Activated CD4-positive, alpha-beta memory T cell treated with anti-CD3 and anti-CD28 coated beads, Interleukin-2, amount 10 ng/mL, durations not matched to agents 7 days and 5 days (primary cell): ENCODE data around the gene LRTM2. TPM values are rescaled to one million over a fixed set of nuclear protein-coding genes. Genes with fewer than 3 reads are reported as not detected.

Experiments
- CTCF ChIA-PET: fragments of 350-600 bp; sonication (Branson Sonifier 250); formaldehyde crosslinking; loops from one replicate; lab custom pipeline; 2021; ENCODE audit warnings: antibody characterized with exemption, inconsistent platforms; lab: Charles Lee
- POLR2A ChIA-PET: fragments of 350-600 bp; sonication (Branson Sonifier 250); formaldehyde crosslinking; loops from one replicate; lab custom pipeline; 2021; ENCODE audit warnings: antibody characterized with exemption; lab: Charles Lee
- DNase-seq: peaks from one replicate; pipeline ENCODE4 v3.0.0-alpha.2; 2020
- H3K27ac Mint-ChIP-seq: one replicate; pipeline ENCODE4 v1.8.0; 2021; ENCODE audit warnings: mild to moderate bottlenecking, mixed read lengths
- H3K27me3 Mint-ChIP-seq: one replicate; pipeline ENCODE4 v1.8.0; 2021; ENCODE audit warnings: mixed read lengths
- H3K36me3 Mint-ChIP-seq: one replicate; pipeline ENCODE4 v1.8.0; 2021; ENCODE audit warnings: low read depth, mixed read lengths
- H3K4me1 Mint-ChIP-seq: one replicate; pipeline ENCODE4 v1.8.0; 2021; ENCODE audit warnings: mixed read lengths
- H3K4me3 Mint-ChIP-seq: one replicate; pipeline ENCODE4 v1.8.0; 2021; ENCODE audit warnings: mild to moderate bottlenecking, mixed read lengths
- H3K9me3 Mint-ChIP-seq: one replicate; pipeline ENCODE4 v1.8.0; 2021; ENCODE audit warnings: mixed read lengths
- total RNA-seq, 2 experiments: library from RNA; stranded (reverse); gene quantifications; one replicate each; pipeline ENCODE4 v1.2.3, GENCODE V29; 2021

LRTM2 gene
- total RNA-seq, 2 experiments from 2014 or later, result not detected

DNA sequence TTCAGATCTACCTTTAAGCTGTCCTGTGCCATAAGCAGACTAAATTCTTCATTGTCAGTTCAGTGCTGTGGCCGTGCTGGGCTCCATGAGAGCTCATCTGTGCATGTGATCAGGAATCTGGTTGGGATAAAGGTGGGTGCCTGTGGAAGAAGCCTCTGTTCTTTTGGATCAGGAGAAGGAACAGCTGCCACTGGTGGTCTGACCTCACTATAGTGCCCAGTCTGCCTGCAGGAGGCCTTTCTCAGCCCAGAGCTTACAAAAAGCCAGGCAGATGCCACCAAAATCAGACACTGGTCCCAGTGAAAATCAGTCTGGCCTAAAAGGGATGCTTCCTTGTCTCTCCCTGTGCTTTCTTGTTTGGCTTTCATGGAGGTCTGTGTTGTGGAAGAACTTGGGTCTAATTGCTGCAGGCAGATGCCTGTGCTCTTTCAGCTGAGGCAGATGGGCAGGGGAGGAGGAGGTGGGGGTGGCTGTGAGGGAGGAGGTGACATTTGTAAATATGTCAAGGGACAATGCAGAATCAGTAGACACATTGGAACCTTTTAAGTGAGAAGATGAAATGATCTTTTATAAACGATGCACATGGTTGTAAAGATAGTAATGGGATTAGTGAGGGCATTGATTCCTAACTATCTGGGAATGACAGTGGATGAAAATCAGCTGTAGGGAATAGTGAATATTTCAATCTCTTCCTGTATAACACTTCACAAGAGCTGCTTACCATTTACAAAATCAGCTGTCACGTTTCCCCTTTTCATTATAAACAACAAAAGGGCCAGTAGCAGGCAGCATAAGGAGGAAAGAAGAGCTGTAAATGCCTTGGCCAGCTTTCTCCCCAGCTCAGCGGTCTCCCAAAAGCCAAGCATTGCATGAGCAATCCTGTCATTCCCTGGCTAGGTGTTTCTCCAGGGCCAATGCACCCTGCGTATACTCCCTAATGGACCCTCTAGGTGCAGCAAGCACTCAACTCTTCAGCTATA is 53.5 kb downstream of the LRTM2 start:
- Mint-ChIP-seq H3K4me3 (no peak overlapping the region), H3K9me3 (peaks cover 6% of the 10 kb centered on the region), H3K4me1 (no peaks in the 10 kb centered on the region), H3K27ac (no peak overlapping the region), H3K27me3 (peaks cover 9% of the 10 kb centered on the region), H3K36me3 (no peaks in the 10 kb centered on the region)
- ChIA-PET CTCF (no interaction called here), POLR2A (no interaction called here)
- no peak for DNase-seq

DNA sequence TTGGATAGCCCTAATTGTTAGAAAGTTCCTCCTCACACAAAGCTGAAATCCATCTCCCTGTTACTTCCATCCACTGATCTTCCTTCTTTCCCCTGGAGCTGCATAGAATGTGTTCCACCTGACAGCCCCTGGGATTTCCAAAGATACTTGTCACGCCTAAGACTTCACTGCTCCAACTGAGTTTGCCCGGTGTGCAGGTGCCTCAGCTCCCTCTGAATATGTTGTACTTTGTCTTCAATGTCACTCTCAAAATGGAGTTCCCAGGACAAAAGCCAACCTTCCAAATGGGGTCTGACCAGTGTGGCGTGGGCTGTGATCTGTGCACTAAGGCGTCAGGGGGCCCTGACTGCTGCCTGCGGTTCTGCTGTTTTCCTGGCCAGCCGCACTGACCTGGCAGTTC is 55.2 kb downstream of the LRTM2 start:
- Mint-ChIP-seq H3K27me3 (peaks cover 9% of the 10 kb centered on the region), H3K4me3 (no peak overlapping the region), H3K4me1 (no peaks in the 10 kb centered on the region), H3K27ac (no peak overlapping the region), H3K9me3 (peaks cover 6% of the 10 kb centered on the region), H3K36me3 (no peaks in the 10 kb centered on the region)
- no peak for DNase-seq
- ChIA-PET POLR2A (no interaction called here), CTCF (no interaction called here)

DNA sequence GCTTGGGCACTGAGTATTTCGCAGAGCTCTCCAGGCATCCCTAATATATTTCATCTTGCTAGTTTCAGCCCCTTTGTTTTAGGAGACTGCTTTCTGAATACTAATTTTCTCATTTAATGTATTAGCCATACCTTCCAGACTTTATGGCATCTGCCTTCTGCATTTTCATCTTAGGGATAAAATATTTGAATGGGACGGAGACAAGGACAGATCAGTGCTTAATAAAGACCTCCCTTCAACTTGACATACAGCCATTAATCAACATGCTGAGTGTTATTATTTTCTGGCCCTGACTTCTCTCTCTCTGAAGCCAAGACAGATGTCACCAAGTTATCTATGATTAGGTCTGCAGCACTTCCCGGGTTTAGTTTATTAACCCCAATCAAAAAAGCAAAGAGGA is 55.7 kb downstream of the LRTM2 start:
- no peak overlapping the region for H3K4me3 Mint-ChIP-seq
- H3K36me3 Mint-ChIP-seq, result no peaks in the 10 kb centered on the region
- DNase-seq, result no peak
- H3K27me3 Mint-ChIP-seq, result peaks cover 9% of the 10 kb centered on the region
- H3K9me3 Mint-ChIP-seq, result peaks cover 5% of the 10 kb centered on the region
- H3K27ac Mint-ChIP-seq, result no peak overlapping the region
- ChIA-PET CTCF (no interaction called here), POLR2A (no interaction called here)
- H3K4me1 Mint-ChIP-seq, result no peaks in the 10 kb centered on the region

DNA sequence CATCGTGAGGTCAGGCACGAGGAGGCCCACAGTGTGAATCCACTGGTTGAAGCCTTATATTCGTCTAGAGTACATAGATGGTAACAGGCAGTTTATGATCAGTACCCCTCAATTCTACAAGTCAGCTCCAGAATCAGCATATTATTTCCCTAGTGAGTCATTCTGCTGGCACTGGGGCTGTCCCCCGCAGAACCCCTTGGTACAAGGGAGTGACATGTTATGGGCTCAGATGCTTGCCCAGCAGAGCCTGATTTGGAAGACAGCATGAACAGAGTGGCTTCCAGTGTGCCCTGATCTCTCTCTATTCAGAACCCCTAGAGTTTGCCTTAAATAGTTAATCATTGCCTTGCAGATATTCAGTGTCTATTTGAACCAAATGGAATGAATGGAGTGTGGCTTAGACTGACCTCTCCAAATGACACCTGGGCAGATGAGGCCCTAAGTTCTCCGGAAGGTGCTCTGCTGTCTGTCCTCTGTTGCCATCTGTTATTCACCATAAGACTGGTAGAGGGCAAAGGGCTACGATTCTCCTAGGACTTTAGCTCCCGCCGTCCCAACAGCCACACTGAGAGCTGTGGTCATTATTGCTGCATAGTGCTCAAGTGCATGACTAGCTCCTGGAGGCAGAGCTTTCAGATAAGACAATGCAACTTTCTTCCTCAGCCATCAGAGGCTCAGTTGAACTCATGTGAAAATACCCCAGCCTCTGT is 57.0 kb downstream of the LRTM2 start:
- no peak for DNase-seq
- no peak overlapping the region for H3K27ac Mint-ChIP-seq
- H3K4me1 Mint-ChIP-seq, result no peaks in the 10 kb centered on the region
- no peaks in the 10 kb centered on the region for H3K9me3 Mint-ChIP-seq
- no peak overlapping the region for H3K4me3 Mint-ChIP-seq
- no peaks in the 10 kb centered on the region for H3K36me3 Mint-ChIP-seq
- POLR2A ChIA-PET, result no interaction called here
- H3K27me3 Mint-ChIP-seq, result peaks cover 9% of the 10 kb centered on the region
- CTCF ChIA-PET, result no interaction called here

DNA sequence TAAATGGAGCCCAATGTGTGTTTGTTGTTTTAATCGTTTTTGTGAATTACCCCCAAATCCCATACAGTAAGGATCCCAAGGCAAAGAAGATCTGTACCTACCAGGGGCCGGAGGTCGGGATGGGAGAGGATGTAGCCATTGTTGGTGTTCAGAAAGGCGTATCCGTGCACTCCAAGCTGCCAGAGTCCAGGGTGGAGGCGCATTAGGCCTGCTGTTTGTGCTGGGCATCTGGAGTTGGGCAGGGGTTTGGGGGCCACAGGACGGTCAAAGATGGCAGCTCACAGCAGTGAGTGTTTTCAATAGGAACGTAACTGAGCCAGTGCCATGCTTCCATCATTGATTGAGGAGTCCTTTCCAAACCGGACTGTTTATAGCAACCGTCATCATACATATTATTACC is 57.8 kb downstream of the LRTM2 start:
- Mint-ChIP-seq H3K36me3 (no peaks in the 10 kb centered on the region), H3K27me3 (peaks cover 9% of the 10 kb centered on the region), H3K4me1 (no peaks in the 10 kb centered on the region), H3K27ac (no peak overlapping the region), H3K4me3 (no peak overlapping the region), H3K9me3 (no peaks in the 10 kb centered on the region)
- no peak for DNase-seq
- ChIA-PET CTCF (no interaction called here), POLR2A (no interaction called here)

DNA sequence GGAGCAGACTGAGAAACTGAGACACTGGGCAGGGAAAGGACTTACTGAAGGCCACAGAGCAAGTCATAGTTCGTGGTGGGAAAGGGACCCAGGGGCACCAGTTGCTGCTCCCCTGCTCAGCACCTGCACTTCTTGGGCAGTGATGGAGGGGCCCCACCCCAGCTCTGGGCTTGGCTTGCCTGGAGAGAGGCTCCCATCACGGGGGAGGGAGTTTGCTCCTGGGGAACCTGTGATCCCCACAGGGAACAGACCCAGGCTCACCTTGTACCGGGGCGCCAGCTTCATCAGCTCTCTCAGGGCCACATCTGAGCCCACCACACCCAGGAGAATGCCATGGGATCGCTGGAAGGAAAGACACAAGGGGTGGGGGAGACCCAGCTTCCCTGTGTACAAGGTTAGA is 58.3 kb downstream of the LRTM2 start:
- Mint-ChIP-seq H3K4me1 (no peaks in the 10 kb centered on the region), H3K27ac (no peak overlapping the region), H3K27me3 (peaks cover 9% of the 10 kb centered on the region), H3K9me3 (no peaks in the 10 kb centered on the region), H3K36me3 (no peaks in the 10 kb centered on the region), H3K4me3 (no peak overlapping the region)
- ChIA-PET CTCF (no interaction called here), POLR2A (no interaction called here)
- DNase-seq, result no peak

DNA sequence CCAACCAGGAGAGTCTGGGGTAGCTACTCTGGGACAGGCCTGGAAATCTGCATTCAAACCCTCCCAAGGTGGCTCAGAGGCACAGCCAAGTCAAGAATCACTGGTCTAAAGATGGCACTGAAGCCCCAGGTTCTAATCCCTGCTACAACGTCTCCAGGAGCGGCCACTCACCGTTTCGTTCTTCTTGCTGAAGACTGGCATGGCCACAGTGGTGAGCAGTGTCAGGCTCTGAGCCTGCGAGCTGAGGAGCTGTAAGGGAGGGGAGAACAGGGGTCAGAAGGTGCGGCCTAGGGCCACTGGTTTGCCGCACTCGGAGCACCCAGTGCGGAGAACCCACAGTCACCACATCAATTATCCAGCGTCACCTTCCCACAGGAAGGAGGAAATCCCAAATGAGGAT is 59.3 kb downstream of the LRTM2 start:
- ChIA-PET POLR2A (no interaction called here), CTCF (no interaction called here)
- no peaks in the 10 kb centered on the region for H3K9me3 Mint-ChIP-seq
- no peak overlapping the region for H3K27ac Mint-ChIP-seq
- no peak overlapping the region for H3K4me3 Mint-ChIP-seq
- no peak for DNase-seq
- H3K36me3 Mint-ChIP-seq, result no peaks in the 10 kb centered on the region
- H3K4me1 Mint-ChIP-seq, result no peaks in the 10 kb centered on the region
- H3K27me3 Mint-ChIP-seq, result peaks cover 7% of the 10 kb centered on the region

DNA sequence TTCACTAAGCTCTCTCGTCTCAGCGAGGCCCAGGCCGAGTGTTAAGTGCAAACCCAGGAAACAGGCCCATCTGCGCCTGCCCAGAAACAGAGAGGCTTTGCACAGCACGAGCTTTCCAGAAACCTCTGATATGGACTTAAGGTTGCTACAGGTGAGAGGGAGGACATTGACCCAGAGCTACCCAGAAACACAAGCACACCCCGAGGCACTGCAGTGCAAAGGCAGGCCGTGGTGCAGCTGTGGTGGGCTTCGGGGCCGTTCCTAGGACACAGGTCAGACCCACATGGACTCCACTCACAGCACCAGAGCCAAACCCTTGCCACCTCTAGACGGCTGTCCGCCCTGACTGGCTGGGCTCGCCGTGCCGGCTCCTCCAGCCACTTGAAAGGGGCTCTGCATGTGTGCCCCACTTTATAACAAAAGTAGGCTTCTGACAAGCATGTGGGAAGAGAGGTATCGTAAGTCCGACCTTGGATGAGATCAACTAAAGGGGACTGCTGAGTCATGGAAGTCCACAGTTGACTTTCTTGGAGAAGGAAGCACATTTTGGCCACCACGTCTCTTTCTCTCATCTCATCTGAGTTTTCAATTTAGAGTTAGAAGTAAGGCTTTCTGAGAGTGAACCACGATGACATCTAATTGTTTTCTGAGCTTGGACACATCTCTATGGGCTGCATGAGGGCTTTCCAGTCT is 59.9 kb downstream of the LRTM2 start:
- Mint-ChIP-seq H3K4me3 (no peak overlapping the region), H3K27ac (no peak overlapping the region), H3K27me3 (peaks cover 7% of the 10 kb centered on the region), H3K4me1 (no peaks in the 10 kb centered on the region), H3K36me3 (no peaks in the 10 kb centered on the region), H3K9me3 (no peaks in the 10 kb centered on the region)
- POLR2A ChIA-PET, result no interaction called here
- CTCF ChIA-PET, result no interaction called here
- peak; percentile 12 for DNase-seq

DNA sequence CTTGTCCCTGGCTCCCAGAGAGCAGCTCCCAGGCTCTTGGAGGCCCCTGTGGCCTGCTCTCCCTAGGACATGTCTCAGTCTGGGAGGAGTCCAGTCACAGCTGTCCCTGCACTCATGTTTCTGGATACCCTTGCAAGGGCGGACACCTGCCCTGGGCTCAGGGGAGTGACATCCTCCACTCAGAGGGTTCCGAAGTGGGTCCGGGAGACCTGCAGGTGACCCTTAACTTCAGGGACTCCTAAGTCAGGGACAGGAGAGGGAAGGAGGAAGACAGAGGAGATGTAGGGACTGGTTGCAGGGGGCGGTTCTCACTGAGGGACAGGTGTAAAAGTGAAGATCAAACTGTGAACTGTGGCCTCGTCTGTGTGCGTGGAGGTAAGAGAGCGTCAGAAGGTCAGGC is 60.5 kb downstream of the LRTM2 start:
- H3K27ac Mint-ChIP-seq, result no peak overlapping the region
- no peaks in the 10 kb centered on the region for H3K4me1 Mint-ChIP-seq
- ChIA-PET CTCF (no interaction called here), POLR2A (no interaction called here)
- H3K36me3 Mint-ChIP-seq, result no peaks in the 10 kb centered on the region
- H3K27me3 Mint-ChIP-seq, result peaks cover 2% of the 10 kb centered on the region
- no peak overlapping the region for H3K4me3 Mint-ChIP-seq
- no peak for DNase-seq
- no peaks in the 10 kb centered on the region for H3K9me3 Mint-ChIP-seq

DNA sequence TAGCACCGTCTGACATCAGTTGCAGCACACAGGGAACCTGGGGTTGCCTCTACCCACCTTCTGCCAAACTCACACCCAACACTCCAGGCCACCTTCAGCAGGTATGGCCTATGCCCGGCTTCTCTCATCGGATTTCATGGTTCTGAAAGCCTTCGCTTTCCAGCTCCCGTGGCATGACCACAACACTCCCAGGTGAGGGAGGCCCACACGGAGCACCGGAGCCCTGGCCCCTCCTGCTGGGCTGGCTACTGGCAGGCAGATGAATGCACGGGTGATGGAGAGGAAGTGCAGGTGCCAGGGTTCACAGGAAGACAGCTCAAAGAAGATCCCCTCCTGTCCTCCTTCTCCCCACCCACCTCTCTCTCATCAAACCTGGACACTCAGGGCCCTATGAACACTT is 60.9 kb downstream of the LRTM2 start:
- H3K4me3 Mint-ChIP-seq, result no peak overlapping the region
- no peaks in the 10 kb centered on the region for H3K36me3 Mint-ChIP-seq
- CTCF ChIA-PET, result no interaction called here
- peaks cover 2% of the 10 kb centered on the region for H3K27me3 Mint-ChIP-seq
- DNase-seq, result no peak
- POLR2A ChIA-PET, result no interaction called here
- no peak overlapping the region for H3K27ac Mint-ChIP-seq
- no peaks in the 10 kb centered on the region for H3K9me3 Mint-ChIP-seq
- no peaks in the 10 kb centered on the region for H3K4me1 Mint-ChIP-seq

DNA sequence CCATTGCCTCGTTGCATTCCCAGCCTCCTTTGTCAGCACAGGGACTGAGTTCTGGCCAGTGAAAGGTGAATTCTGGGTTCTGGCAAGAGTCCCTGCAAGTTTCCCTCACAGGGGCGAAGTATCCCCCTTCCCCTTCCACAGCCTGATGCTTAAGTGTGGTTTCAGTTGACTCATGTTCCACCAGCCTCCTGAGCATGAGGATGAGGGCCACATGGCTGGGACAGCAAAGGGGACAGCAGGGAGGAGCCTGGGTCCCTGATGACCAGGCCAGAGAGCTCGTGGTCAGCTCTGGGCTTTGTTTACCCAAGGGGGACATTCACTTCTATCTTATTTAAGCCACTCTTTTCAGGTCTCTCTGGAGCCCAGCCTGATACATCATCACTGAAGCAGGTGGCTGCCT is 61.6 kb downstream of the LRTM2 start:
- ChIA-PET POLR2A (no interaction called here), CTCF (no interaction called here)
- no peaks in the 10 kb centered on the region for H3K36me3 Mint-ChIP-seq
- no peaks in the 10 kb centered on the region for H3K4me1 Mint-ChIP-seq
- peak; percentile 6 for DNase-seq
- H3K27me3 Mint-ChIP-seq, result no peaks in the 10 kb centered on the region
- H3K9me3 Mint-ChIP-seq, result no peaks in the 10 kb centered on the region
- no peak overlapping the region for H3K4me3 Mint-ChIP-seq
- no peak overlapping the region for H3K27ac Mint-ChIP-seq

DNA sequence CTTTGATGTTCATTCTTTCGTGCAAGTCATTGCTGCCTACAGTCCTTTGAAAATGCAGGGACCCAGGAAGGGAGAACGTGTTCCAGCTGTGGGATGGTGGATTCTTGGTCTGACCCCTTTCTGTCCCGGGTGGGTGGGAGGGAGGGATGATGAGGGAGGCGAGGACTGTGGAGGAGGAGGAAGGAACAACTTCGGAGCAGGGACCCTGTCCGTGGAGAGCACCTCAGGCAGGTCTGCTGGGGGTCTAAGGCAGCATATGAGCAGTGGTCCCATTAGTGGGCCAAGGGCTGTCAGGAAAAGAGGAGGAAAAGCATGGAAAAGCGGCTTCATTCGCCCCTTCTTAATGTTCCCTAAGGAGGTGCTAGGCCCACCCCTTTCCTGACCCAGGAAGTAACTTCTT is 62.0 kb downstream of the LRTM2 start:
- no peak overlapping the region for H3K27ac Mint-ChIP-seq

DNA sequence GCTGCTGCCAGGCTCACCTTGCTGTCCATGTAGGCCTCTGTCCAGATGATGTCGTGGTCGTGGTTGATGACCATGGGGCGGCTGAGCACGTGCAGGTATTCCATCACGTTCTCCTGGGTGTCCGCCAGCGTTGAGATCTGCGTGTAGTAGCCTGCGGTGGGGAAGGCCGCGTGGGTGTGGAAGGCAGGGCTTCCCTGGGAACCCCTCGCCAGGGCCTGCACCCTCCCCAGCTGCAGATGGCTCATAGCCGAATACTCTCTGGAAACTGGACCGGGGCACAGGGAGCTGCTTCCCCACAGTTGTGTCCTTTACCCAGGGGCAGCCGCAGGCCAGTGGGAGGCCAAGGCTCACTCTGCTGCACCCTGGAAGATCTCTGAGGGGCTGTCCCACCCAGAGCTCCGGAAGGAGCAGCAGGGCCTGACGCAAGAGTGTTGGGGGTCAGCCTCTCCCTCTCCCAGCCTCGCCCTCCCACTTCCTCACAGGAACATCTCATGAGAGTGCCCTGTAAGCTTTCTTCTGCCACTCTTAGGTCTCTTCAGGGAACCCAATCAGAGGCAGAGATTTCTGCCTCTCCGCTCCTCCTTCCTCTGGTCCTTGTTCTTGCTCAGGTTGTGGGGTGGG is 62.6 kb downstream of the LRTM2 start:
- no peak for DNase-seq
- Mint-ChIP-seq H3K27me3 (peaks cover 6% of the 10 kb centered on the region), H3K4me1 (no peaks in the 10 kb centered on the region), H3K4me3 (no peak overlapping the region), H3K27ac (no peak overlapping the region), H3K36me3 (no peaks in the 10 kb centered on the region), H3K9me3 (no peaks in the 10 kb centered on the region)
- ChIA-PET POLR2A (no interaction called here), CTCF (no interaction called here)

More for the DNA sequence above, 62.0 kb downstream of the LRTM2 start:
- H3K36me3 Mint-ChIP-seq, result no peaks in the 10 kb centered on the region
- peaks cover under 1% of the 10 kb centered on the region for H3K27me3 Mint-ChIP-seq
- H3K4me3 Mint-ChIP-seq, result no peak overlapping the region
- DNase-seq, result no peak
- no peaks in the 10 kb centered on the region for H3K9me3 Mint-ChIP-seq
- ChIA-PET POLR2A (no interaction called here), CTCF (no interaction called here)
- H3K4me1 Mint-ChIP-seq, result no peaks in the 10 kb centered on the region
